ENCODE results near the gene IL20. TPM values are rescaled to one million over a fixed set of nuclear protein-coding genes. Genes with fewer than 3 reads are reported as not detected.

Gene IL20
- total and polyA plus RNA-seq, 2 of the 8 experiments (the other 6 are each of a cell fraction or from before 2014, with no cell fraction given), result not detected

DNA sequence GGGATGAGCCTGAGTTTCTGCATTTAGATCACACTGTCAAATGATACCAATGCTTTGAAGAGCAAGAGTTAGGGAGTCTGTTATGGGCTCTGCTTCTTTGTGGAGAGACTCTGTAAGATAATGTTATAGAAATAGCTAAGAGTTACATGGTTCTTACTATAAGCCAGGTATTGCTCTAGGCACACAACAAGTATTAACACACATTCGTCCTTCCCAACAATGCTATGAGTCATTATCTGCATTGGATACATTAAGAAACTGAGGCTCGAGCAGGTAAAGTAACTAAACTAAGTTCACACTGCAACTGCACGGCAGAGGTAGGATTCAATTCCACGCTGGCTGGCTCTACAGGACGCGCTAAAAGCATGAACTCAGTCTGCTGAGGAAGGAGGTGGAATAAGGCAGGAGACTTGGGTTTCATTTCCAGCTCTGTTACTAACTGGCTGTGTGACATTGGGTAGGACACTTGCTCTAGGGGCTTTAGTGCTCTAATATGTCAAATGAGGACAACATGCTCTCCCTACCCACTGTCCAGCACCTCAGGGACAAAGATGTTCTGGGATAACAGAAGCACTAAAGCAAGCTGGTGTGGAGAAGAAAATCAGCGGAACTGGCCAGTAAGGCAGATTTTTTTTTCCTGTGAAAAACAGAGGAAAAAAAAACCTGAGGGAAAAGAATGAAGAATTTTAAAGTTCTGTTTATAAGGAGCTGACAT lies 23.7 kb upstream of the IL20 start:
- H3K27ac ChIP-seq (ENCODE audit: low read depth, low read length), result no peak overlapping the region
- H3K9ac ChIP-seq (replicated peaks in 1 of 4; ENCODE audit: extremely low read depth in 1 of 4, low read depth in 3 of 4, low read length in 3 of 4), result no peak overlapping the region
- no peak overlapping the region for H3K23ac ChIP-seq (ENCODE audit: insufficient read length)
- H2BK12ac ChIP-seq (ENCODE audit: low read depth, low read length), result no peak overlapping the region
- no peak overlapping the region for H3K18ac ChIP-seq (ENCODE audit: extremely low read depth, low read length)
- H3K23me2 ChIP-seq (ENCODE audit: low read depth, low read length), result peaks cover 2% of the 10 kb centered on the region; the same call in 1 of the 2 replicates
- no peak overlapping the region for H2AFZ ChIP-seq (ENCODE audit: low read length)
- no peak overlapping the region for H3K14ac ChIP-seq (ENCODE audit: insufficient read length)
- H3K4me1 ChIP-seq (replicated peaks in 1 of 4; ENCODE audit: control insufficient read depth in 3 of 4, insufficient read depth in 4 of 4, low read length in 3 of 4), result no peaks in the 10 kb centered on the region
- H3K4me2 ChIP-seq (ENCODE audit: insufficient read depth in 1 of 2, low read depth in 2 of 2, low read length in 2 of 2), result no peak overlapping the region
- H2BK20ac ChIP-seq (ENCODE audit: low read length), result no peak overlapping the region
- H3K79me2 ChIP-seq (ENCODE audit: control insufficient read depth in 1 of 2, insufficient read depth in 2 of 2, low read length in 2 of 2), result no peaks in the 10 kb centered on the region
- no peaks in the 10 kb centered on the region for H3K36me3 ChIP-seq (ENCODE audit: control insufficient read depth in 2 of 4, insufficient read depth in 4 of 4, low read length in 3 of 4)
- no peaks in the 10 kb centered on the region for H3K9me3 ChIP-seq (ENCODE audit: insufficient read depth in 2 of 2, low read depth in 1 of 2, low read length in 1 of 2)
- no peak overlapping the region for H2AK5ac ChIP-seq (ENCODE audit: low read depth, low read length)
- POLR2A ChIA-PET (ENCODE audit: partially characterized antibody), result no interaction called here
- H3K27me3 ChIP-seq (replicated peaks in 1 of 4; ENCODE audit: control insufficient read depth in 3 of 4, extremely low read depth in 1 of 4, insufficient read depth in 3 of 4, low read length in 3 of 4), result no peaks in the 10 kb centered on the region
- no peak overlapping the region for H4K5ac ChIP-seq (ENCODE audit: insufficient read length, low read depth, low read length)
- no peak for FAIRE-seq
- WGBS, 2 experiments (ENCODE audit: extremely low coverage in 1 of 2, insufficient coverage in 1 of 2, insufficient read length in 1 of 2, insufficient replicate concordance in 2 of 2, low coverage in 1 of 2, low lambda C conversion rate in 2 of 2, missing lambda C conversion rate in 1 of 2), result 92% methylated on average over 7 of the region's 7 CpGs; no CpG with 5 or more reads in 1 of the 2 experiments
- H3K79me1 ChIP-seq (ENCODE audit: low read depth, low read length), result no peaks in the 10 kb centered on the region
- no peaks in the 10 kb centered on the region for H4K20me1 ChIP-seq (replicated peaks in 1 of 2; ENCODE audit: control insufficient read depth in 1 of 2, insufficient read depth in 2 of 2, low read length in 2 of 2)
- H2BK15ac ChIP-seq (ENCODE audit: low read length), result no peak overlapping the region
- no peak overlapping the region for H3K4ac ChIP-seq (replicated peaks; ENCODE audit: insufficient read length, low read depth, low read length)
- H2BK120ac ChIP-seq (replicated peaks; ENCODE audit: low read depth, low read length), result no peak overlapping the region
- H3K4me3 ChIP-seq (ENCODE audit: extremely low read depth in 1 of 4, insufficient read depth in 2 of 4, low read depth in 3 of 4, low read length in 4 of 4), result no peak overlapping the region
- H2BK5ac ChIP-seq (ENCODE audit: low read depth, low read length), result no peak overlapping the region
- H4K91ac ChIP-seq (replicated peaks; ENCODE audit: insufficient read length, low read length), result no peak overlapping the region
- H3K56ac ChIP-seq (replicated peaks; ENCODE audit: insufficient read length, low read depth, low read length), result no peak overlapping the region
- CTCF ChIA-PET (ENCODE audit: partially characterized antibody), result interaction anchor here (0.8 to 2.6 kb wide), 12 partner anchors 14 to 140 kb away, joined by 3 to 8 read pairs (median 4); partner anchors contain the start of gene IL20
- no peak overlapping the region for H4K8ac ChIP-seq (ENCODE audit: extremely low read depth, insufficient read depth, low read length)
- DNase-seq (ENCODE audit: low read depth in 1 of 2, low spot score in 2 of 2), result no peak
- TF ChIP-seq HDAC2 (IDR thresholded peaks at IDR 0.05; ENCODE audit: borderline replicate concordance in 1 of 2, low read depth in 2 of 2, low read length in 2 of 2), result no peak
- TF ChIP-seq RFX5 (IDR thresholded peaks at IDR 0.05; ENCODE audit: borderline replicate concordance, low read depth, low read length), result no peak
- TF ChIP-seq ZNF274 (IDR thresholded peaks at IDR 0.05; ENCODE audit: borderline replicate concordance, extremely low read depth, low read length), result no peak
- no peak for TF ChIP-seq BCL11A (IDR thresholded peaks at IDR 0.05; ENCODE audit: low read depth in 2 of 2, low read length in 2 of 2)
- TF ChIP-seq PHF8 (conservative IDR thresholded peaks at IDR 0.05; ENCODE audit: low read depth, low read length), result no peak
- no peak for TF ChIP-seq TEAD4 (IDR thresholded peaks at IDR 0.05; ENCODE audit: low read depth, low read length)
- TF ChIP-seq MAFK (IDR thresholded peaks at IDR 0.05; ENCODE audit: low read depth, low read length), result no peak
- TF ChIP-seq ASH2L (IDR thresholded peaks at IDR 0.05; ENCODE audit: low read length), result no peak

Measured in H1 (cell line).